GM18868 (cell line): ENCODE results near the gene KRTAP3-2.
"Not testable (repeated sequence)": the region's sequence is repeated elsewhere in the genome, so short reads cannot be mapped to it uniquely, and the experiment has no call there.

Experiments used
- ATAC-seq: cut with Tn5 transposase; IDR thresholded peaks from one replicate; pipeline ENCODE4 v1.9.1; 2021; ENCODE audit warnings: mild to moderate bottlenecking, moderate library complexity; ENCODE audit not compliant: unreplicated experiment

The KRTAP3-2 gene

GRCh38 chr17:40999563-40999962, at the start of gene KRTAP3-2:
Gene KRTAP3-2 (minus strand): TSS chr17:40999906. CDS start chr17:40999853, 53 bp downstream.
- not testable (repeated sequence) for ATAC-seq

DNA sequence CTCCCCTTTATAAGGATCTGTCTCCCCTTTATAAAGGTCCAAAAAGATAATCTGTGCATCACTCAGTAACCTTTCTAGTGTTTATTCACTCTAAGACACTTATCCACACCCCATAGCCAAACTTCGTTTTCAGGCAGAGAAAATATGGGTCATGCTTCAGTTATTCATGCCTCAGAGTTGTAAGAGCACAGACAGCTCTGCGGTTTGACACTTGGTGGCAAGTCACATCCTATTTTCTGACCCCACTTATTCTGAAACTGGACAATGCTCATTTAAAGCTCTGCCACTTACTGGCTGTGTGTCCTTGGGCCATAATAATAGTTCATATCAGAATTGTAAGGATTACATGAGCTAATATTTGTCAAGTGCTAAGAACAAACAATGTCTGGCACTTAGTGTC, 49.4 kb upstream of the KRTAP3-2 start:
- no peak for ATAC-seq

GRCh38 chr17:41048441-41048840, 48.7 kb upstream of the KRTAP3-2 start:
- no peak for ATAC-seq

DNA sequence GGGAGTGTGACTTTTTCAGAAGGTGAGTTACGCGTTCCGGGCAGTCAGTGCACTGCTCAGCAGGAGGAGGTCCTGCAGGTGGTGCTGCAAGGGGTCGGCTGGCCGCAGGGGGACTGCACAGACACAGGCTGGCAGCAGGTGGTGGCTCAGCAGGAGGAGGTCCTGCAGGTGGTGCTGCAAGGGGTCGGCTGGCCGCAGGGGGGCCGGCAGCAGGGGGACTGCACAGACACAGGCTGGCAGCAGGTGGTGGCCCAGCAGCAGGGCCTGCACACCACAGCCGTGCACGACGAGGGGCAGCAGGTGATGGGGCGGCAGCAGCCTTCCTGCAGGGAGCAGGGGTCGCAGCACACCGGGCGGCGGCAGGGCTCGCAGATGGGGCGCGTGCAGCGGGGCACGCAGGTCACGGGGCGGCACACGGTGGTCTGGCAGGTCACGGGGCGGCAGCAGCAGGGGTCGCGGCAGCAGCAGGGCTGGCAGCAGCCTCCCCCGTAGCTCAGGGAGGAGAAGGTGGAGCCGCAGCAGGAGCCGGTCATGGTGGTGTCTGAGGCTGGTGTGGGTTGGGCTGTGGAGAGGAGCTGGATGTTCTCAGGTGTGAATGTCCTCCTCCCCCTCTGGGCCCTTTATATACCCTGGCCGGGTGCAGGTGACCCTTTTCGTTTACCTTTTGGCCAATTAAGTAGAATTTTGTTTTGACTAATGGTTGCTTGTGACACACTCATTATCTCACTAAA, 47.2 kb upstream of the KRTAP3-2 start, which contains the start of gene KRTAP2-1:
TSS of gene KRTAP2-1 (minus strand) at position 582 of the 731 bp plus-strand sequence. CDS start at position 533, 49 bp downstream.
- ATAC-seq = not testable (repeated sequence)

GRCh38 chr17:41042953-41043352, 43.2 kb upstream of the KRTAP3-2 start:
- ATAC-seq = no peak

DNA sequence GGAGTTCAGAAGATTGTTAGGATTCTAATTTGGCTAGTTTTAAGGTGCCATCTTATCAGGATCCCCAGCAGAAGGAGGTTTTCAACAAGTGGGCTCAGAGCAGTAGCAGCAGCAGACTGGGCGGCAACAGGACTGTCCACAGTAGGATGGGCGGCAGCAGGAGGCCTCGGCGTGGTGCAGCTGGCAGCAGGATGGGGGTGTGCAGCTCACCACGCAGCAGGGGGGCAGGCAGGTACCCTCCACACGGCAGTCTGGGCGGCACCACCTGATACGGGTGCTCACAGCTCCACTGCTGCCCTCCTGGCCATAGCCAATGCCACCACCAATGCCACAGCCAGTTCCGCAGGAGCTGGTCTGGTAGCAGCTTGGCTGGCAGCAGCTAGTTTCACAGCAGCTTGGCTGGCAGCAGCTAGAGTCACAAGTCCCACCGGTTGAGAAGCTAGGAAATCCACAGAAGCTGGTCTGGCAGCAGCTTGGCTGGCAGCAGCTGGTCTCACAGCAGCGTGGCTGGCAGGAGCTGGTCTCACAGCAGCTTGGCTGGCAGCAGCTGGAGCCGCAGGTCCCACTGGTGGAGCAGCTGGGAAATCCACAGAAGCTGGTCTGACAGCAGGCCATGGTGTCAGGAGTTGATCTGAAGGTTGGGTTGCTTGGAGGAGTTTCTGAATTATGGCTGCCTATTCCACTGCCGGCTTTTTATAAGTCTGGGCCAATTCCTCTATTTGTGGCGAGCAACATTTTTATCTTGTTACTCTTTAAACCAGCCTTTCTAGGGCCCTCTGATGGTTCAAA, 41.3 kb upstream of the KRTAP3-2 start, which contains the start of gene KRTAP1-1:
TSS of gene KRTAP1-1 (minus strand) at position 668 of the 789 bp plus-strand sequence. CDS start at position 615, 53 bp downstream.
- not testable (repeated sequence) for ATAC-seq

- ATAC-seq = no peak
Measured at GRCh38 chr17:41037853-41038350, 38.2 kb upstream of the KRTAP3-2 start.

DNA sequence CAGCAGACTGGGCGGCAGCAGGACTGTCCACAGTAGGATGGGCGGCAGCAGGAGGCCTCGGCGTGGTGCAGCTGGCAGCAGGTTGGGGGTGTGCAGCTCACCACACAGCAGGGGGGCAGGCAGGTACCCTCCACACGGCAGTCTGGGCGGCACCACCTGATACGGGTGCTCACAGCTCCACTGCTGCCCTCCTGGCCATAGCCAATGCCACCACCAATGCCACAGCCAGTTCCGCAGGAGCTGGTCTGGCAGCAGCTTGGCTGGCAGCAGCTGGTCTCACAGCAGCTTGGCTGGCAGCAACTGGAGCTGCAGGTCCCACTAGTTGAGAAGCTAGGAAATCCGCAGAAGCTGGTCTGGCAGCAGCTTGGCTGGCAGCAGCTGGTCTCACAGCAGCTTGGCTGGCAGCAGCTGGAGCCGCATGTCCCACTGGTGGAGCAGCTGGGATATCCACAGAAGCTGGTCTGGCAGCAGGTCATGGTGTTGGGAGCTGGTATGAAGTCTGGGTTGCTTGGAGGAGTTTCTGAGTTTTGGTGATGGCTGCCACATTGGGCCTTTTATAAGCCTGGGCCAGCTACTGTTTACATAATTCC, 34.7 kb upstream of the KRTAP3-2 start, which contains the start of gene KRTAP1-3:
TSS of gene KRTAP1-3 (minus strand) at position 529 of the 590 bp plus-strand sequence. CDS start at position 476, 53 bp downstream.
- ATAC-seq = not testable (repeated sequence)

DNA sequence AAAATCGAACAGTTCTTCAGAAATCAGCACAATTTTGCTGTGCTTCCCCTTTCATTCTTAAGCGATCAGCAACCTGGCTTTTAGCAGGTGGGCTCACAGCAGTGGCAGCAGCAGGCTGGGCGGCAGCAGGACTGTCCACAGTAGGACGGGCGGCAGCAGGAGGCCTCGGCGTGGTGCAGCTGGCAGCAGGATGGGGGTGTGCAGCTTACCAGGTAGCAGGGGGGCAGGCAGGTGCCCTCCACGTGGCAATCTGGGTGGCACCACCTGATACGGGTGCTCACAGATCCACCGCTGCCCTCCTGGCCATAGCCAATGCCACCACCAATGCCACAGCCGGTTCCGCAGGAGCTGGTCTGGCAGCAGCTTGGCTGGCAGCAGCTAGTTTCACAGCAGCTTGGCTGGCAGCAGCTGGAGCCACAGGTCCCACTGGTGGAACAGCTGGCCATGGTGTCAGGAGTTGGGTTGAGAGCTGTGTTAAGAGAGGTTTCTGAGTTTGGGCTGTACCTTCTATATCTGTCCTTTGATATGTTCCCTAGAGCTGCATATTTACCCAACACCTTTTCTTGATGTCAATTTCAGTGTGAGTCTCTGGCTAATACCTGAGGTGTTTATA, 30.0 kb upstream of the KRTAP3-2 start, which contains the start of gene KRTAP1-4:
TSS of gene KRTAP1-4 (minus strand) at position 563 of the 613 bp plus-strand sequence. CDS start at position 446, 117 bp downstream.
- no peak for ATAC-seq

DNA sequence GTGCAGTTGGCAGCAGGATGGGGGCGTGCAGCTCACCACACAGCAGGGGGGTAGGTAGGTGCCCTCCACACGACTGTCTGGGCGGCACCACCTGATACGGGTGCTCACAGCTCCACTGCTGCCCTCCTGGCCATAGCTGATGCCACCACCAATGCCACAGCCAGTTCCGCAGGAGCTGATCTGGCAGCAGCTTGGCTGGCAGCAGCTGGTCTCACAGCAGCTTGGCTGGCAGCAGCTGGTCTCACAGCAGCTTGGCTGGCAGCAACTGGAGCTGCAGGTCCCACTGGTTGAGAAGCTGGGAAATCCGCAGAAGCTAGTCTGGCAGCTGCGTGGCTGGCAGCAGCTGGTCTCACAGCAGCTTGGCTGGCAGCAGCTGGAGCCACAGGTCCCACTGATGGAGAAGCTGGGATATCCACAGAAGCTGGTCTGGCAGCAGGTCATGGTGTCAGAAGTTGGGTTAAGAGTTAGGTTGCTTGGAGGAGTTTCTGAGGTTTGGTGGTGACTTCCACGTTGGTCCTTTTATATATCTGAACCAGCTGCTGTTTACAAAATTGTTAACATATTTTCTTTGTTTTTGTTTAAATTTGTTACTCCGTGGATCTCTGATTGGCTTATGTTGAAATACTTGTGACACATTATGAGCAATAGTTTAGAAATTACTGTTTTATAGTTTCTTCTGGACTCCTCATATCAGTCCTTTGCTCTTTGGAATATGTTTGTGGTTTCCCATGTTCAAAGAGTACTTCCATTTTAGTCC, 27.2 kb upstream of the KRTAP3-2 start, which contains the start of gene KRTAP1-5:
TSS of gene KRTAP1-5 (minus strand) at position 494 of the 757 bp plus-strand sequence. CDS start at position 441, 53 bp downstream.
- no peak for ATAC-seq

DNA sequence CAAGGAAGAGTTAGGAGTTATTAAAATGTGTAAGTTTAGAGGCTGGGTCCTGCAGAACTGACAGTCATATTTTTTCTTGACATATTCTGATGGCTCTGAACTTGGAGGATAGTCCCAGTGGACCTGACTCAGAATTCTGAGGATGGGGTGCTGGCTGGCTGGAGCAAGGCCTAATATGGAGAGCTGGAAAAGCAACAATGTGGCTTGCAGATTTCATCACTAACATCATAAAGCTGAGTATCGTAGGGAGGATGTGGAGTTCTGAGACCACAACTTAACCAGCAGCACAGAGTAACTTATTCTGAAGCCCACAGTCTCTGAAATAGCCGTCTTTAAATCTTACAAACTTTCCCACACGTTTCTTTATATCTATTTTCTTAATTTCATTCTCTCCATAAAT, 25.0 kb upstream of the KRTAP3-2 start:
- no peak for ATAC-seq

DNA sequence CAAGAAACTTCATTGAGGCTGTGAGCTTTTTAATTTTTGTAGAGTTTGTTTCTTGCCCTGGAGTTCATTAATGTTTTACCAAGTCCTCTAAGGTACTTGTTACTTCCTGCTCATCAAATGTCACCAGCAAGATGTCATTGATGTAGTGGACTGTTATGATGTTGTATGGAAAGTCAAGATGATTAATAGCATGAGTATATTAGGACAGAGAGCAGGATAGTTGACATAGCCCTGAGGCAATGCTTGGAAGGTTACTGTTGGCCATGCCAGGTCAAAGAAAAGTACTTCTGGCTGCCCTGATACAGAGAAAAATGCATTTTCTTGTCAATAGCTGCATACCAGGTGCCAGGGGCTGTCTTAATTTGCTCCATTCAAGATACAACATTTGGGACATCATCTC, 20.6 kb upstream of the KRTAP3-2 start:
- ATAC-seq = no peak

DNA sequence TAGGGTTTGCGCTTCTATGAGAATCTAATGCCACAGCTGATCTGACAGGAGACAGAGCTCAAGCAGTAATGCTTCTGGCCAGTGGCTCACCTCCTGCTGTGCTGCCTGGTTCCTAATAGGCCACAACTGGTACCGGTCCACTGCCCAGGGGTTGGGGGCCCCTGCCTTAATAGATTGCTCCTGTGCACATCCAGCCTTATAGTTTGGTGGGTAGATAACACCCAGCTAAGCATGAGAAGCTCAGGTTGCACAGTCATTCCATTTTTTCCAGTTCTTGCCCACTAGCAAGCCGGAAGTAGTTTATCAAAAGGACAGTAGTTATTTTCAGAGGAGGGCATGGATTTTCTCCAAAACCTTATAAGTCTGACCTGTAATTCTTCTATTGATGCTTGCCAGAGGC, 19.7 kb upstream of the KRTAP3-2 start:
- ATAC-seq = no peak

GRCh38 chr17:41018541-41018940, 18.8 kb upstream of the KRTAP3-2 start:
- ATAC-seq = no peak

DNA sequence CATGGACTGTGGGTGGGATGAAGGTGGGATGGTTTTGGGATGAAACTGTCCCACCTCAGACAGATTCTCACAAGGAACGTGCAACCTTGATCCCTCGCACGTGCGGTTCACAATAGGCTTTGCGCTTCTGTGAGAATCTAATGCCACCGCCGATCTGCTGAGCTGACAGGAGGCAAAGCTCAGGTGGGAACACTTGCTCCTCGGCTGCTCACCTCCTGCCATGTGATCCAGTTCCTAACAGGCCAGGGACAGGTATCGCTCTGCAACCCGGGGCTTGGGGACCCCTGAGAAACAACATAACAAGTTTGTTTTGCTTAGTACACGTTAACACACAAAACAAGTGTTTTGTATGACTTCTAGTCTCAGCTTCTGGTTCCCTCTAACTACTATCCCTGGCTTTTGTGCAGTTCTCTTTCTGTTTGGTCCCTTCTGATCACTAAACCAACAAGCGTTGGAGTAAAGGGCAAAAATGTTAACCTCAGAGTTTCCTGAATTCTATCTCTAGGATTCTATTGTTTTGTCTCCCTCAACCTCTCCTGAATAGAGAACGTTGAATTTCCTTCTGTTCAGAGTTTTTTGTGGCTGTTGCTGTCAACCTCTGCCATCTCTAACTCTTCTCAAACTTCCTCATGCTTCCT, 17.0 kb upstream of the KRTAP3-2 start:
- no peak for ATAC-seq

DNA sequence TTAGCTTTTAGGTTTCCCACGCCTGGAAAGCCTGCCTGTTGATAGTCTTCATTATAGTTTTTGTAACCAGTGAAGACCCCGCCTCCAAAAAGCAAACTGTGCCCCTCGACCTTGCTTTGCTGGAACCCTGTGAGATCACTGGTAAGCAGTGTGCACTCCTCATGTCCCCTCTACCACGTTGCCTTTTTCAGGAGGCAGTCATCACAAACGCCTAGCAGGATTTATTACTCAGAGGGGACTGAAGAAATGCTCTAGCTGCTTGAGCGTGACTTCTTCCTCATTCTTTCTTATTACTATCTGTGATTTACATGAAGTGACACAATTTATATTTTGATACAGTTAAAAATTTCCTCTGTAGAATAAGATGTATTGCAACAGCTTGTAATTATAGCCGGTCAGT, 15.7 kb upstream of the KRTAP3-2 start:
- no peak for ATAC-seq

DNA sequence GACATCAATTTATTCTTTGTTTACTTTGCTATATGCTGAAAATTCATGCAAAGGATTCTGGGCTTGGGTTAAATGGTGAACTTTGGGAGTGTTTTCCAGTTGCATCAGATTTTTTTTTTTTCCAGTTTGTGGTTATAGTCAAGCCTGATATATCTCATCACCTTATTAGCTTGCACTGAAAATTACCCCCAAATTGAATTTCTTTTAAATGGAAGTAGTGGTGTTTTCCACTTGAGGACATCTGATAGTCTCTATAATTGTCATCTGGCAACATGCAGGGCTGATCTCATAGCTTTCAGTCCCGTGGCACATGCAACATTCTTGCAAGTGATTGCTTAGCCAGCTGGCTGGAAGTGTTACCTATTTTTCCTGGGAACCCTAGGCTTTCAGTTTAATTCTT, 13.9 kb upstream of the KRTAP3-2 start:
- ATAC-seq = no peak

- ATAC-seq = no peak
Measured at GRCh38 chr17:41013181-41013580, 13.5 kb upstream of the KRTAP3-2 start.
